ENCODE data around the gene CD96. TPM values are rescaled to one million over a fixed set of nuclear protein-coding genes. Genes with fewer than 3 reads are reported as not detected.

CD96 gene
- total RNA-seq, 6 experiments from 2014 or later = 0.31 to 1.3 (median 0.79) TPM

DNA sequence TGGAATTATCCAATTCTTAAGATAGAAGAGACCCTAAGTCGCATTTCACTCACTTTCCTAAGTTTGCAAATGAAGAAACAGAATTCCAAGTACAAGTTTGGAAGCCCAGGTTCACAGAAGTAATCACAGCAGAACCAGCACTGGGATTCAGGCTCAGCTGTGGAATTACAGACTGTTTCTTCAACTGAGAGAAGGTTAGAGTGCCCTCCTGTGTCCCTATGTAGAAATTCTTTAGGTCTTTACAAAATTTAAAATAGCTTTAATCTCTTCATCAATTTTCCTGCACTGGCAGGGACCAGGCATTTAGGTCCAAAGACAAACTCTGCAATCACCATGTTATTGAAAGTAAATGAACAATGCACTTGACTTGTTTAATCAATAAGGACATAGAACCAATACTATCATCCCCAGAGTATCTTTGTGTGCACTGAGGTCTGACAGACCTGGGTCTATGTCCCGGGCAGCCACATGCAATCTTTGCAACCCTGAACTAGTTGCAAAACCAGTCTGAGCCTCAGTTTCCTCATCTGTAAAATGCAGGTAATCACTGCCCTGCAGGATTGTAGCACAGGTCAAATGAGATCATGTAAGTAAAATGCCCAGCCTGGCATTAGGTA is 149.4 kb downstream of the CD96 start:
- no peaks in the 10 kb centered on the region for H3K27me3 ChIP-seq
- H3K36me3 ChIP-seq = no peaks in the 10 kb centered on the region
- no peaks in the 10 kb centered on the region for H3K4me1 ChIP-seq
- WGBS (ENCODE audit: insufficient coverage, low coverage, low lambda C conversion rate, missing lambda C conversion rate) = 44% methylated on average over 2 of the region's 2 CpGs
- intact Hi-C loops (cut with DNase I) = no loop called here
- TF ChIP-seq CTCF (IDR thresholded peaks at IDR 0.05) (peak; percentile 48 to 54 (median 50)), POLR2A (IDR thresholded peaks at IDR 0.05) (no peak)
- no peak for DNase-seq
- peak; percentile 76 to 91 (median 82) for ATAC-seq
- H3K27ac ChIP-seq = no peak overlapping the region
- H3K9me3 ChIP-seq = no peaks in the 10 kb centered on the region
- H3K4me3 ChIP-seq = no peak overlapping the region

GRCh38 chr3:111692593-111693552 is 150.9 kb downstream of the CD96 start:
- intact Hi-C loops (cut with DNase I) = no loop called here
- no peak for ATAC-seq
- no peak for DNase-seq

GRCh38 chr3:111694471-111694870 is 152.5 kb downstream of the CD96 start:
- H3K36me3 ChIP-seq = no peaks in the 10 kb centered on the region
- TF ChIP-seq CTCF (IDR thresholded peaks at IDR 0.05) (no peak), POLR2A (IDR thresholded peaks at IDR 0.05) (no peak)
- H3K4me3 ChIP-seq = no peak overlapping the region
- H3K27me3 ChIP-seq = no peaks in the 10 kb centered on the region
- intact Hi-C loops (cut with DNase I) = no loop called here
- H3K9me3 ChIP-seq = no peaks in the 10 kb centered on the region
- H3K4me1 ChIP-seq = no peaks in the 10 kb centered on the region
- ATAC-seq (no peak), DNase-seq (no peak)
- 100% methylated on average over 1 of the region's 2 CpGs for WGBS (ENCODE audit: insufficient coverage, low coverage, low lambda C conversion rate, missing lambda C conversion rate)
- H3K27ac ChIP-seq = no peak overlapping the region

More at GRCh38 chr3:111692593-111693552, 150.9 kb downstream of the CD96 start:
- Histone ChIP-seq H3K27ac (no peak overlapping the region), H3K27me3 (no peaks in the 10 kb centered on the region), H3K4me3 (no peak overlapping the region), H3K9me3 (no peaks in the 10 kb centered on the region), H3K36me3 (no peaks in the 10 kb centered on the region), H3K4me1 (no peaks in the 10 kb centered on the region)
- WGBS (ENCODE audit: insufficient coverage, low coverage, low lambda C conversion rate, missing lambda C conversion rate) = 56% methylated on average over 8 of the region's 8 CpGs
- no peak for TF ChIP-seq CTCF (IDR thresholded peaks at IDR 0.05)
- TF ChIP-seq POLR2A (IDR thresholded peaks at IDR 0.05) = no peak

GRCh38 chr3:111695636-111696117 is 153.7 kb downstream of the CD96 start:
- Histone ChIP-seq H3K4me3 (no peak overlapping the region), H3K4me1 (no peaks in the 10 kb centered on the region), H3K9me3 (no peaks in the 10 kb centered on the region), H3K27ac (no peak overlapping the region), H3K36me3 (no peaks in the 10 kb centered on the region), H3K27me3 (no peaks in the 10 kb centered on the region)
- no peak for ATAC-seq
- DNase-seq = no peak
- WGBS (ENCODE audit: insufficient coverage, low coverage, low lambda C conversion rate, missing lambda C conversion rate) = 75% methylated on average over 1 of the region's 1 CpG
- intact Hi-C loops (cut with DNase I) = no loop called here
- no peak for TF ChIP-seq POLR2A (IDR thresholded peaks at IDR 0.05)
- TF ChIP-seq CTCF (IDR thresholded peaks at IDR 0.05) = no peak

Data from right lobe of liver (tissue), 6 donors.